OCI-LY1 (cell line): ENCODE data around the gene CNTNAP2.

Experiments
- CTCF ChIP-seq: fragments of 200-600 bp; sonication (generic), shearing (Covaris generic); IDR thresholded peaks from 2 replicates; pipeline ENCODE4 v1.5.1; 2017; ENCODE audit warnings: mild to moderate bottlenecking, antibody characterized with exemption, low read length, moderate library complexity, mixed read lengths
- EZH2 ChIP-seq: fragments of 200-600 bp; sonication (generic), shearing (Covaris generic); IDR thresholded peaks from 2 replicates; pipeline ENCODE4 v1.8.0; 2017; ENCODE audit warnings: borderline replicate concordance, mixed run types, mild to moderate bottlenecking, antibody characterized with exemption, low read length, moderate library complexity, mixed read lengths

- TF ChIP-seq EZH2 (no peak), CTCF (no peak)
Observed at GRCh38 chr7:148390381-148390780, 2273.8 kb downstream of the CNTNAP2 start.
